Measurements from ENCODE around the gene NFIB.

The NFIB gene

DNA sequence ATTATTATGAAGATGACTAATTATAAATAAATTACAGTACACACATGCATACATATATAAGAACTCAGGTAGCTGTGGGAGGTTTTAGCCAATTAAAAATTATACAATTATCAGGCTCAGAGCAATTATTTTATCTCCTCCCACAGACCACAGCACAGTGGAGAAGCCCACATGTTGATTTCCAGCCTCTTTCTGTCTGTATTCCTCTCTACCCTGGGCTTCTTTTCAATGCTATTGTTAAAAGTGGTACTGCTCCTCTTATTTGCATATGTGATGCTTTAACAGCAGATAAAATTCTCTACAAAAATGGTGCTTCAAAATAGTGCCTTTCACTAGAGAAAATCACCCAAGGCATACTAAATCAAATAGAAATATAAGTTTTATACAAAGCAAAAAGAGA is 218.7 kb downstream of the NFIB start:
- no peak for DNase-seq

DNA sequence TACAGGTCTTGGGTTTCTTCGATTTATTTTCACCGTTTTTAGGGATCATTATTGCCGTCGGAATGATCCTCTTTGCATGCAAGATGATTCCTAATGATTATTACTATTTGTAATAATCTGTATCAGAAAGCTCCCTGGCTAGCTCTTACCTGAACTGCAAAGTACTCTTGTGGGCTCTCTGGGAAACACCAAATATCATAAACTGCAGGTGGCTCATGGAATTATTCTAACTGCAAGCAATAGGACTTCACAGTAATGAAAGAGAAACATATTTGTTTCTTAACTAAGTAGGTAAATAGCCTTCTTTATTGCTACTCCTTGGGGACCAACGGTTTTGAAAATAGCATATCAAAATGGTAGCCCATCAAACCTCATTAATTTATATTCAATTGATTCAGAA is 219.4 kb downstream of the NFIB start:
- no peak for DNase-seq

GRCh38 chr9:14092344-14092743 is 221.6 kb downstream of the NFIB start:
- DNase-seq: no peak

GRCh38 chr9:14089051-14089803 is 224.7 kb downstream of the NFIB start:
- DNase-seq: no peak

DNA sequence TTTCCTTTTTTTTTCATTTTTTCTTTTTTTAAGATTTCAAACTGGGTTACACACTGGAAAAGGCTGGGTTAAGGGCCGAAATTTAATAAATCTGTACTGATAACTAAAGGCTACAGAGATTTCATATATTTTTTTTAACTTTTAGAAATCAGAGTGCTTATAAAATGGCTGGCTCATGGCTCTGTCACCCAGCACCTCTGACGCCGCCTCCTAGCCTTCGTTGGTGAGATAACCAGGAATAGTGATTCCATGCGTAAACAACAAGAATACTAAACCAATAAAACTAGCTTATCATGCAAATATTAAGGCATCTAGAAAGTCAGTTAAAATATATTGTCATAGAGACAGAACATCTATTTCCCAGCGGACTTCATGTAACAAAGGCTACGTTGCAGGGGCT is 226.4 kb downstream of the NFIB start:
- DNase-seq: no peak

DNA sequence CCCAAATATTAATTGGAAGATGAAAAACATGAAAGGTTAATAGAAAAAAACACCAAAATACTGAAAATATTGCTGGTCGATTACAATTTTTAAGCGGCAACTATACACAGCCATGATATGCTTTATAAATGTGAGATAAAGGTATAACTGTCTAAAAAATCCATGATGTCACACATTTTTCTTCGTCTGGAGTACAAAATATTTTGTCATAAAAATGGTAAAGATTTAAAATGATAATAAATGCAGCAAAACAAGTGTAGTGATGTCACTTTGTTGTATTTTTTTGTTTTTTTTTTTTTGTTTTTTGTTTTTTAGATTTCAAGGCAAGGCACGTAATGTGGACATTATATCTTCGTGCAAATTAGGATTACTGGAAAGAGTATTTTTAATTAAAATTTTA is 227.4 kb downstream of the NFIB start:
- no peak for DNase-seq

DNA sequence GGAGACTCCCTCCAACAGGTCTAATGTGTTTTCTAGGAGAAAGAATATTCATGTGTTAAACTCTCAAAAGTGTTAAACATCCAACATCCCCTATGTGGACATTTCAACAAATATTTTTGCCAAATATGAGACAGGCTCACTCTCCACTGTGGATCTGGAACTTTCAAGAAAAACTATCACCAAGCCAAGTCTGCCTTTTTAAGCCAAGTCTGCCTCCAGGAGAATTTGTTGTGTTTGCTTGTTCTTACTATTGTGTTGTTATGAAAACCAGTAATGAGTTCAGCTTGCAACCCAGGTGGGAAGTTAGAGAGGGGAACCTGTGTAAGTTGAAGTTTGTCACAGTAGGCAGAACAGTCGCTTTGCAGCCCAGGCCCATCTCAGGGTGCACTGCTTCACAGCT is 228.1 kb downstream of the NFIB start:
- DNase-seq: no peak

GRCh38 chr9:14084867-14085266 is 229.1 kb downstream of the NFIB start:
- DNase-seq: no peak

DNA sequence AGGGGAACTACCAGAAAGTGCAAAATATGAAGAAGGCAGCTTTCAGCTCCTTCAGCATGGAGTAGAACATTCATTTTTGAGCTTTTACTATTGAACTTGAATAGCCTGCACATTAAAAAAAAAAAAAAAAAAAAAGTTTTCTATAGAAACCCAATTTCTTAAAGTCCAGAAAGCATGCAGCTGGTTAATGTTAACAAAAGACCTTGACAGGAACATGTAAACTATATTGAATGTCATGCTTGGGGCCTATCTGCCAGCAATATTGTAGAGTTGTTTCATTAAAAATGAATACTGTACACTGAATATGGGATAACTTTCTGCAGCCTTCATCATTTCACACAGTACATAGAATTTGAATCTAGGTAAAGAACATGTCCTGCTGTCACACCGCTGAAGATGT is 230.6 kb downstream of the NFIB start:
- no peak for DNase-seq

DNA sequence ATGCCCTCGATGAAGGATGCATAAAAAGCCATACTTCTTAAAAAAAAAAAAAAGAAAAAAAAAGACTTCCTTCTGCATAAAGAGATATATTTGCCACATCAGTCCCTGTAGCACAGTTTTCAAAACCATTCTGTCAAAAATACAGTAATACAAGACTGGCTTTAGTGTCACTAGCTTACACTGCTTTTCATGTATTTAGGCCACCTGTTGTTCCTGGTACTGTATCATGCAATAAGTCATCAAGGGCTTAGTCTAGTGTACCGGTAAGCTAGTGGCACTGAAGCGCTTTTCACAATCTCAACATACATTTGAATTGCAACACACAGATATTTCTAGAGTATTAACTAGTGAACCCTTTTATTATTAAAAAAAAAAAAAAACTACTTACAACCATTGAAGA is 231.2 kb downstream of the NFIB start:
- no peak for DNase-seq

DNA sequence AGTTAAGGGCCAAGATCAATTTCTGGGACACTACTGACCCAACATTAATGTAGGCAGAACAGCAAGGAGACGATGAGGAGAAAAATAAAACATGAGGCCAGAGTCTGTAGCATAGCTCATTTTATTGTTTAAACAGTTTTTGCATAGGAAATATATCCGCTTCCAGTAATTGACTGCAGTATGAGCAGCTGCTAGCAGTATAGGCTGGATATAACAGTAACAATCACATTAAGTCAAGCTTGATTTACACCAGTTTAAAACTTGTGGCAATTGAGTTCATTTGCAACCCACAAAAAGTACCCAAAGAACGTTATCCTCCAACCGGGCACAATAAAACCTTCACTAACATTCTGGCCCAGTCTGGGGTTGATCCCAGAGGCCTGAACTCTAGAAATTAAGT is 232.2 kb downstream of the NFIB start:
- no peak for DNase-seq

- DNase-seq: no peak
Measured at GRCh38 chr9:14080959-14081542, 232.9 kb downstream of the NFIB start.

GRCh38 chr9:14079440-14079839 is 234.5 kb downstream of the NFIB start:
- DNase-seq: no peak

- no peak for DNase-seq
Measured at GRCh38 chr9:14077672-14078071, 236.3 kb downstream of the NFIB start.

- no peak for DNase-seq
Measured at GRCh38 chr9:14075218-14075617, 238.7 kb downstream of the NFIB start.

GRCh38 chr9:14072850-14073249 is 241.1 kb downstream of the NFIB start:
- no peak for DNase-seq

GRCh38 chr9:14071484-14071883 is 242.5 kb downstream of the NFIB start:
- DNase-seq: no peak

GRCh38 chr9:14068690-14069089 is 245.3 kb downstream of the NFIB start:
- no peak for DNase-seq

- DNase-seq: no peak
Measured at GRCh38 chr9:14066831-14067230, 247.1 kb downstream of the NFIB start.

DNA sequence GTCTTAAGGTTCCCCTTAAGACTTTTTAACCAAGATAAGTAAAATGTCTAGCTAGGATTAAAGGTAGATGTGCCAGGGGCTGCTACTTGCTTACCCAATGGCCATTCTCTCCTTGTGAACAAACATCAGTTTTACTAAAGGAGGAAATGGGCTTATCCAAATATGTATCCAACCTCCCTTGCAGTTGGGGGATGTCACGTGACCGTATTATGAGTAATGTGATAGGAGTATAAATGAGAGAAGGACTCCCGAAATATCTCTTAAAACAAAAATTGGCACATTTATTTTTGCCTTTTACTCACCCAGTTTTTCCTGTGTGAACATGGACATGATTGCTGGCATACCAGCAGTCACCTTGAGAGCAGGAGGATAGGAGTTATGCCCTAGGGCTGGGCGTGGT is 247.9 kb downstream of the NFIB start:
- DNase-seq: no peak

GRCh38 chr9:14064940-14065339 is 249.0 kb downstream of the NFIB start:
- no peak for DNase-seq

- no peak for DNase-seq
Measured at GRCh38 chr9:14063756-14064155, 250.2 kb downstream of the NFIB start.

DNA sequence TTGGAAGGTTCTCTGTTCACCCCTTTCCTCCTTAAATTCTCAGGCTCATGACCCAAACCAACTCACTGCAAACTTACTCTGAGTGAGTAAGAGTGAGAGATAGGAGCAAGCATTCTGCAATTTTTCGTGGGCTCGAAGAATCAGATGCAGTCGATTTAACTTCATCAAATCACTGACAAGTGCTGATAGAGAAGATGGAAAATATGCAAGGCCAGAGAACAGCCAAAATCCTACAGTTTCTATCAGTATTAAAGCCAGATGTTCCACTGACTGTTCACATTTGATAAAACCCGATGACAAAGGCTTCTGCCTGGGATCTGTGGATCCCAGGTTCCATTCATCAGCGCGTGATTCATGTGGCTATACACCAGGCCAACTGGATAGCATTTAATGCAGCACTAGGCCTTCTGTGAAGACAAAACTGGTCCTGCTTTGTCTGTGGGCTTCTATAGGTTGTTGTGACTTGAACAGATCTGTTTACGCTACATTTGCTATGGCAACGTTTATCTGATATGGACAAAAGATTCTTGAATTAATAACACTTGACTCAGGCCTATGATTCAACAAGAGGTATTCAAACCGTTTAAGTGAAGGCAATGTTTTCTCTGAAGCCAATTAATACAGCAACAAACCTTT is 251.2 kb downstream of the NFIB start:
- DNase-seq: no peak

DNA sequence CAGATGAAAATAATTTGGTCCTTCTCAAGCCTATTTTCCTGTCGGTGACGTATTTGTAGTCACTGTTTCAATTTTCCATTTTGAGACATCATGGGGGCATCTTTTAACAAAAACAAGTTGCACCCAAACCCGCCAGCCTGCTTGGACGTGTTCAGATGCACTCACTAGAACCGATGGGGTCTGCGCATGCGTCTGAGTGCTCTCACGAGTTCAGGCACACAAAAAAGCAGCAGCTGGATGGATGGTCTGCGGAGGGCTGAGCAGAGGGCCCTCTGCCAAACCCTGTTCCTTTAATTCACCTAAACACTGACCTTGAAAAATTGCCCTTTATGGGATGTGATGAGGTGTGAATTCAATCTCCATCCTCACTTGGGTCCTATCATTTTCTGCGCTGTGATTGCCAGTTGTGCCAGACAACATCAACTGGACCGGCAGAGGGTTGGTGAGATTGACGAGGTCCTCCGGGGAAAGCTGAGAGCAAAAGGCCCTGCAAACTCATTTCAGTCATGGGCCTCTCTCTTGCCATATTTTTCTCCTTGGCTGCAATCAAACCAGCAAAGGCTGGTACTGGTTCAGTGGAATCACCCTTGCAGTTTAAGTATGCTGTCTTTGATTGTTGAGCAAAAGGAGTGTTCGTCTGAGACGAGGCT is 251.9 kb downstream of the NFIB start:
- DNase-seq: no peak
